Right hindlimb (tissue), 1 donor: Measurements from ENCODE around the gene PACS1.

Experiments
- DNase-seq: peaks from one replicate; pipeline ENCODE4 v3.0.0-alpha.2; 2018

The PACS1 gene

GRCh38 chr11:66143996-66144678, 74.1 kb downstream of the PACS1 start:
- DNase-seq, result no peak

- no peak for DNase-seq
Observed at GRCh38 chr11:66146074-66146473, 76.0 kb downstream of the PACS1 start.

GRCh38 chr11:66146940-66147339, 76.9 kb downstream of the PACS1 start:
- DNase-seq, result no peak

GRCh38 chr11:66150140-66150539, 80.1 kb downstream of the PACS1 start:
- DNase-seq, result no peak

GRCh38 chr11:66150725-66151124, 80.7 kb downstream of the PACS1 start:
- DNase-seq, result no peak

GRCh38 chr11:66151273-66151672, 81.2 kb downstream of the PACS1 start:
- DNase-seq, result peak; percentile 27

- no peak for DNase-seq
Observed at GRCh38 chr11:66154109-66154508, 84.0 kb downstream of the PACS1 start.

GRCh38 chr11:66155387-66156073, 85.5 kb downstream of the PACS1 start:
- no peak for DNase-seq

GRCh38 chr11:66157182-66157864, 87.3 kb downstream of the PACS1 start:
- DNase-seq, result no peak

GRCh38 chr11:66158156-66158555, 88.1 kb downstream of the PACS1 start:
- DNase-seq, result no peak

- DNase-seq, result no peak
Observed at GRCh38 chr11:66159324-66159984, 89.4 kb downstream of the PACS1 start.

- DNase-seq, result no peak
Observed at GRCh38 chr11:66160709-66161108, 90.6 kb downstream of the PACS1 start.

GRCh38 chr11:66168289-66168688, 98.2 kb downstream of the PACS1 start:
- no peak for DNase-seq

GRCh38 chr11:66172146-66172545, 102.1 kb downstream of the PACS1 start:
- no peak for DNase-seq

- no peak for DNase-seq
Observed at GRCh38 chr11:66176650-66177049, 106.6 kb downstream of the PACS1 start.

- no peak for DNase-seq
Observed at GRCh38 chr11:66178183-66178582, 108.1 kb downstream of the PACS1 start.

GRCh38 chr11:66178871-66179270, 108.8 kb downstream of the PACS1 start:
- DNase-seq, result no peak

GRCh38 chr11:66181632-66182315, 111.7 kb downstream of the PACS1 start:
- no peak for DNase-seq

- DNase-seq, result no peak
Observed at GRCh38 chr11:66183494-66184048, 113.5 kb downstream of the PACS1 start.

- no peak for DNase-seq
Observed at GRCh38 chr11:66184728-66185127, 114.7 kb downstream of the PACS1 start.

- no peak for DNase-seq
Observed at GRCh38 chr11:66186470-66186869, 116.4 kb downstream of the PACS1 start.

GRCh38 chr11:66187453-66187852, 117.4 kb downstream of the PACS1 start:
- DNase-seq, result no peak

- no peak for DNase-seq
Observed at GRCh38 chr11:66188580-66188979, 118.5 kb downstream of the PACS1 start.
